Left ventricle myocardium superior (tissue), 1 donor: ENCODE data around the gene PLAGL2. TPM values are rescaled to one million over a fixed set of nuclear protein-coding genes. Genes with fewer than 3 reads are reported as not detected.
"Not testable (repeated sequence)": the region's sequence is repeated elsewhere in the genome, so short reads cannot be mapped to it uniquely, and the experiment has no call there.

Experiments used
- ATAC-seq: fragments of 200-7000 bp; cut with Tn5 transposase; one replicate; pipeline ENCODE4 v1.9.1; 2020; ENCODE audit warnings: mild to moderate bottlenecking, moderate library complexity
- DNase-seq: peaks from one replicate; pipeline ENCODE4 v3.0.0-alpha.2; 2020
- intact Hi-C: fragments of 100-400 bp; cut with micrococcal nuclease; formaldehyde crosslinking; loops from one replicate; pipeline ENCODE4 v1.11.0; 2022
- long read RNA-seq: library from polyadenylated mRNA; unstranded; transcript quantifications from one replicate; pipeline ENCODE4 v2.0.0, GENCODE V29; 2021
- total RNA-seq: library from RNA; stranded (reverse); fragmentation: NEBNext Ultra II Directional; extraction: Animal tissue kit (Norgen Biotek cat#: 25700); gene quantifications from one replicate; pipeline ENCODE4 v1.2.1, GENCODE V29; 2021
- donor health status: DM: no; HTN: yes; CAD: no; lungs with severe emphysema.

PLAGL2 gene
- total RNA-seq: 6.7 TPM
- long read RNA-seq, partial matches to known transcripts: 0 of 2 reads
- long read RNA-seq, other reads (novel, unspliced or antisense): 2 of 2 reads

- peak; percentile 94 for ATAC-seq
- peak; percentile 95 for DNase-seq
- intact Hi-C loops: no loop called here
These were observed at the start of gene PLAGL2, which contains the start of gene POFUT1 for GRCh38 chr20:32207626-32208498. Gene PLAGL2 (minus strand): TSS chr20:32207743. CDS start chr20:32202178, 5,565 bp downstream. Gene POFUT1 (plus strand): TSS chr20:32207880. CDS start chr20:32207942, 62 bp downstream.

GRCh38 chr20:32252189-32252588, 44.6 kb upstream of the PLAGL2 start:
- DNase-seq: no peak
- ATAC-seq: no peak
- intact Hi-C loops: no loop called here

- ATAC-seq (no peak), DNase-seq (no peak)
- intact Hi-C loops: no loop called here
These were observed 43.9 kb upstream of the PLAGL2 start for GRCh38 chr20:32251470-32251869.

GRCh38 chr20:32249030-32249738, 41.6 kb upstream of the PLAGL2 start:
- intact Hi-C loops: no loop called here
- ATAC-seq (no peak), DNase-seq (no peak)

DNA sequence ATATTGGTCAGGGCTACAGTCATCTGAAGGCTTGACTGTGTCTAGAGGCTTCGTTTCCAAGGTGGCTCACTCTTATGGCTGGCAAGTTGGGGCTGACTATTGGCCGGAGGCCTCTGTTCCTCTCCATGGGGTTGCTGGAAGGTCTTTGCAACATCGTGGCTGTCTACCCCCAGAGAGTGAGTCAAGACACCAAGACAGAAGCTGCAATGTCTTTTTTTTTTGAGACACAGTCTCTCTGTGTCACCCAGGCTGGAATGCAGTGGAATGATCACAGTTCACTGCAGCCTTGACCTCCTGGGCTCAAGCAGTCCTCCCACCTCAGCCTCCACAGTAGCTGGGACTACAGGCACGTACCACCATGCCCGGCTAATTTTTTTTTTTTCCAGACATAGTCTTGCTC, 40.5 kb upstream of the PLAGL2 start:
- DNase-seq (no peak), ATAC-seq (no peak)
- intact Hi-C loops: no loop called here

- DNase-seq, ATAC-seq, intact Hi-C loops: not testable (repeated sequence)
These were observed 38.7 kb upstream of the PLAGL2 start for GRCh38 chr20:32246208-32246607.

DNA sequence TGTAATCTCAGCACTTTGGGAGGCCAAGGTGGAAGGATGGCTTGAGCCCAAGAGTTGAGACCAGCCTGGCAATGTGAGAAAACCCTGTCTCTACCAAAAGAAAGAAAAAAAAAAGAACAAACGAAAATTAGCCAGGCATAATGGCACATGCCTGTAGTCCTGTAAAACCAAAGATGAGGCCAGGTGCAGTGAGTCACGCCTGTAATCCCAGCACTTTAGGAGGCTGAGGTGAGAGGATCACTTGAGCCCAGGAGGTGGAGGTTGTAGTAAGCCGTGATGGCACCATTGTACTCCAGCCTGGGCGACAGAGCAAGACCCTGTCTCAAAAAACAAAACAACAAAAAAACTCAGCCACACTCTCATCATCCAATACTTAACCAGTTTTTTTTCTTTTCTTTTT, 37.4 kb upstream of the PLAGL2 start:
- no peak for ATAC-seq
- intact Hi-C loops: no loop called here
- DNase-seq: no peak

GRCh38 chr20:32244150-32244823, 36.7 kb upstream of the PLAGL2 start:
- ATAC-seq (no peak), DNase-seq (no peak)
- intact Hi-C loops: no loop called here

DNA sequence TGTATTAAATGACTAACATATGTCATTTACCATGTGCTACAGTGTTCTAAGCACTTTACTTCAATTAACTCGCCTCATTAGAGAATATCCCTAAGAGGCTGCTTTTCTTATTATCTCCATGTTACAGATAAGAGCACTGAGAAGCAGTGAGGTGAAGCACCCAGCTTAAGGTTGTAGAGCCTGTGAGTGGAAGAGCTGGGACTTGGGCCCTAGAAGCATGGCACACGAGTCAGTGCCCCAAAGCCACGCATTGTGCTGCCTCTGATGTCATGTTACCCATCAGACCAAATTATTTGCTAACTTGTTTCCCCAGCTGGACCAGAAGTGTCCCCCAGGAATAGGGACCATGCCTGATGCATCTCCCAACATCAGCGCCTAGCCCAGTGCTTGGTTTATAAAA, 34.3 kb upstream of the PLAGL2 start:
- ATAC-seq: no peak
- intact Hi-C loops: no loop called here
- no peak for DNase-seq

DNA sequence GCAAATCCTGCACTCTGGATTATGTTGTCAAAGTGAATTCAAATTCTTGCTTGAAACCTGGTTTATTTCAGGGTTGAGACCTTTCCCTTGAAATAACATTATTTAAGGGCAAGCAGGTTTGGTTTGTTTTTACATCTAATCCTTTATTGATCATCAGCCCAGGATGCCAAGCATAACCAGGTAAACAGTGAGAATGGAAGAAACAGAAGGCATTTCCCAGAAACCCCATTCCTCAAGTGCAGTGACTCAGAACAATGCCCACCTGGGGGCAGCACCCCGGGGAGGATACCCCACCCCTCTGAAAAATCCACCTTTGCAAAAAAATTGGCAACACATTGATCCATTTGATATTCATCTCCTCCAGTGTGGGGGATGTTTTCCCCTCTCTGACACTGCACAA, 32.7 kb upstream of the PLAGL2 start:
- DNase-seq (no peak), ATAC-seq (no peak)
- intact Hi-C loops: no loop called here

- DNase-seq (no peak), ATAC-seq (no peak)
- intact Hi-C loops: no loop called here
These were observed 31.2 kb upstream of the PLAGL2 start for GRCh38 chr20:32238483-32239425.

- peak; percentile 27 for ATAC-seq
- intact Hi-C loops: no loop called here
- no peak for DNase-seq
These were observed 29.9 kb upstream of the PLAGL2 start for GRCh38 chr20:32237419-32237818.

- DNase-seq (no peak), ATAC-seq (no peak)
- intact Hi-C loops: no loop called here
These were observed 29.3 kb upstream of the PLAGL2 start for GRCh38 chr20:32236819-32237218.

- intact Hi-C loops: no loop called here
- ATAC-seq: no peak
- DNase-seq: no peak
These were observed 28.5 kb upstream of the PLAGL2 start for GRCh38 chr20:32236048-32236533.

DNA sequence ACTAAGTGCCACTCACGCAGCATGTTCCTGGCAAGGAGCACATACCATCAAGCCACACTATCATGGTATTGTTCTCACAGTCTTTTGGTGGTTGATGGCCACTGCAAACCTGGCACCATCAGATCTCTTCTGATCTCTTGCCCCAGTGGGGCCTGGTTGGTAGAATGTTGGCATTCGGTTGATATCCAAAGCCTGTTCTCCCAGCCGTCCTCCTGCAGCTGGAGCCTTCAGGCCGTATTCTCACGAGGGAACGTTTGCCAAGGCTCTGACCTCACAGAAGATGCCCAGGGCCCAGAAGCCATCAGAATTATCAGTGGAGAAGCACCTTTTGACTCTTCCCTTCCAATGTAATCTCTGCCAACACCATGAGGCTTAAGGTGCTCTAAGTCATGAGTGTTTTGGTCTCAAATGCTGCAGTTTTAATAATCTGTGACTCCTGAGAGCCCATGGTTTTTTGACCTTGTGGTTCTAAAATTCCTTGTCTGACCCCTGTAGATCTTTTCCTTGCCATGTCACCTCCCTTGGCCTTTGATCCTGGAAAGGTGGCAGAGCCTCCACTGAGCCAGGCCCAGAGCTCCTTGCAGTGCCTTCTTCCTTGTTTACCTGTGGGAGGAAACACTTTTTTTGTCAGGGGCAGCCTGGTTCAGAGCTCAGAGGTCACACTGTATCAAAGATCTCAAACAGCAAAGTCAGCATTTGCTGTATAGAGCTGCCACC, 27.9 kb upstream of the PLAGL2 start:
- no peak for ATAC-seq
- no peak for DNase-seq

GRCh38 chr20:32234135-32234808, 26.7 kb upstream of the PLAGL2 start:
- DNase-seq (no peak), ATAC-seq (peak; percentile 18)
- intact Hi-C loops: no loop called here

More for the DNA sequence above, 27.9 kb upstream of the PLAGL2 start:
- intact Hi-C loops: no loop called here

- ATAC-seq: no peak
- no peak for DNase-seq
- intact Hi-C loops: no loop called here
These were observed 25.7 kb upstream of the PLAGL2 start for GRCh38 chr20:32233286-32233685.
